BJ (cell line): ENCODE results near the gene TPPP2. TPM values are rescaled to one million over a fixed set of nuclear protein-coding genes. Genes with fewer than 3 reads are reported as not detected.

Source experiments
- CTCF ChIA-PET: fragments of 350-600 bp; formaldehyde crosslinking; extraction: SDS; loops from one replicate; lab custom pipeline; 2021; ENCODE audit warnings: antibody characterized with exemption, inconsistent platforms; lab: Yijun Ruan, JAX
- POLR2A ChIA-PET: fragments of 300-600 bp; sonication (Branson Sonifier 250); formaldehyde crosslinking; extraction: SDS; loops from one replicate; lab custom pipeline; 2021; ENCODE audit warnings: antibody characterized with exemption; lab: Charles Lee
- DNase-seq: peaks from one replicate; pipeline ENCODE4 v3.0.0-alpha.2; 2011; ENCODE audit warnings: low read depth
- H3K27me3 ChIP-seq: 2 replicates; pipeline ENCODE4 v1.6.0; 2011; ENCODE audit warnings: low read length; ENCODE audit not compliant: control insufficient read depth, insufficient read depth
- H3K36me3 ChIP-seq: 2 replicates; pipeline ENCODE4 v1.5.1; 2011; ENCODE audit warnings: low read length; ENCODE audit not compliant: control insufficient read depth, insufficient read depth
- H3K4me3 ChIP-seq: 2 replicates; pipeline ENCODE4 v1.5.1; 2011; ENCODE audit warnings: low read depth, mild to moderate bottlenecking, control low read depth, low read length
- polyA plus RNA-seq: library from polyadenylated mRNA; depleted of rRNA; stranded (reverse); fragments of >200 nt; gene quantifications from 2 replicates; pipeline ENCODE4 v1.2.3, GENCODE V29; 2011
- TF ChIP-seq, protein P1 (sequence below): IDR thresholded peaks from 2 replicates; pipeline ENCODE4 v1.5.1; 2011; ENCODE audit warnings: low read depth, mild to moderate bottlenecking, control low read depth, inconsistent platforms, low read length, moderate library complexity; ENCODE audit not compliant: insufficient read depth

Gene TPPP2
- polyA plus RNA-seq, 1 experiment, result not detected

DNA sequence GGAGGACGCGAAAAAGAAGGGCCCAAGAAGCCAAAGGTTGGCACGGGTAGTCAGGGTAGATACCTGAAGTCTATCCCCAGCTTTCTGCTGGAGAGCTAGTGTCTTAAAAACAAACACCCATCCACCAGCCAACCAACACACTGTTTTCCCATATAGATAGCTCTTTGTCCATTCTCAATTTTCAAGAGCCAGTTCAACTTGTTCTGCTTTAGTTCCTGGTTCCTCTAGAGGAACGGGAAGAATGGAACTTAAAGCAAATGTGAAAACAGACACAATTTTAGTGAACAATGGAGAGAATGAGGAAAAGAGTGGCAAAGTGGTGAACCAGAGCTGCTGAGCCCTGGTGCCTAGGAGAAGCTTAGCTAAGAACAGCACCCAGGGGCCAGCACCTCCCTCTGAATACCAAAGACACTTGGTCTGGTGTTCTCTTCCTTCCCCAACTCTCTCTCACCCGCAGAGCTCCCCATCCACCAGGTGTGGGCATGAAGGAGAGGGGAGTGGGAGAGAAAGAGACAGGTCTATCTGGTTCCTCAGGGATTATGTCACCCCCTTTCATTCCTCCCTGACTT lies 9.0 kb upstream of the TPPP2 start:
- CTCF ChIA-PET, result interaction anchor here (0.6 to 15.6 kb wide), 6 partner anchors 15 to 85 kb away, joined by 3 to 233 read pairs (median 104); partner anchors contain the start of genes RNASE7, SLC39A2, TMEM253 and ZNF219
- POLR2A ChIA-PET, result no interaction called here
- peaks cover 37% of the 10 kb centered on the region for H3K27me3 ChIP-seq
- no peak overlapping the region for H3K4me3 ChIP-seq
- TF ChIP-seq, protein P1, sequence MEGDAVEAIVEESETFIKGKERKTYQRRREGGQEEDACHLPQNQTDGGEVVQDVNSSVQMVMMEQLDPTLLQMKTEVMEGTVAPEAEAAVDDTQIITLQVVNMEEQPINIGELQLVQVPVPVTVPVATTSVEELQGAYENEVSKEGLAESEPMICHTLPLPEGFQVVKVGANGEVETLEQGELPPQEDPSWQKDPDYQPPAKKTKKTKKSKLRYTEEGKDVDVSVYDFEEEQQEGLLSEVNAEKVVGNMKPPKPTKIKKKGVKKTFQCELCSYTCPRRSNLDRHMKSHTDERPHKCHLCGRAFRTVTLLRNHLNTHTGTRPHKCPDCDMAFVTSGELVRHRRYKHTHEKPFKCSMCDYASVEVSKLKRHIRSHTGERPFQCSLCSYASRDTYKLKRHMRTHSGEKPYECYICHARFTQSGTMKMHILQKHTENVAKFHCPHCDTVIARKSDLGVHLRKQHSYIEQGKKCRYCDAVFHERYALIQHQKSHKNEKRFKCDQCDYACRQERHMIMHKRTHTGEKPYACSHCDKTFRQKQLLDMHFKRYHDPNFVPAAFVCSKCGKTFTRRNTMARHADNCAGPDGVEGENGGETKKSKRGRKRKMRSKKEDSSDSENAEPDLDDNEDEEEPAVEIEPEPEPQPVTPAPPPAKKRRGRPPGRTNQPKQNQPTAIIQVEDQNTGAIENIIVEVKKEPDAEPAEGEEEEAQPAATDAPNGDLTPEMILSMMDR, result no peak
- no peak for DNase-seq
- no peaks in the 10 kb centered on the region for H3K36me3 ChIP-seq

DNA sequence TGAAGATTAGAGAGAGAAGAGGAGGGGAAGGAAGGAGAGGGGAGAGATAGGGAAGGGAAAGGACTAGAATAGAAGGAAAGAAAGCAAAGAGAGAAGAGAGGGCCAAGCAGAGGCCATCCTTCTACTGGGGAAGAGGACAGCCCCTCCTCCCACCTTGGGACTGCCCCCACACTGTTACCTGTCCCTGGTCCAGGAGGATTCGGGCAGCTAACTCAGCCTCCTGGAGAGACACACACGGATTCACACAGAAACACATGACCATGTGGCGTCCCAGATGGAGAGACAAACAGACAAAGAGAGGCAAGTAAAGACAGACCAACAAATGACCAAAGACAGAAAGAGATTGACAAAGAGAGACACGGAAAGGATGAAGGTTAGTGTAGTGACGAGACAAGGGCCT lies 7.3 kb upstream of the TPPP2 start:
- TF ChIP-seq, protein P1, result no peak
- peaks cover 42% of the 10 kb centered on the region for H3K27me3 ChIP-seq
- H3K4me3 ChIP-seq, result no peak overlapping the region
- POLR2A ChIA-PET, result no interaction called here
- CTCF ChIA-PET, result interaction anchor here (1.1 to 15.6 kb wide), 5 partner anchors 8 to 84 kb away, joined by 3 to 233 read pairs (median 14); partner anchors contain the start of genes ARHGEF40 and TMEM253
- H3K36me3 ChIP-seq, result no peaks in the 10 kb centered on the region
- no peak for DNase-seq

DNA sequence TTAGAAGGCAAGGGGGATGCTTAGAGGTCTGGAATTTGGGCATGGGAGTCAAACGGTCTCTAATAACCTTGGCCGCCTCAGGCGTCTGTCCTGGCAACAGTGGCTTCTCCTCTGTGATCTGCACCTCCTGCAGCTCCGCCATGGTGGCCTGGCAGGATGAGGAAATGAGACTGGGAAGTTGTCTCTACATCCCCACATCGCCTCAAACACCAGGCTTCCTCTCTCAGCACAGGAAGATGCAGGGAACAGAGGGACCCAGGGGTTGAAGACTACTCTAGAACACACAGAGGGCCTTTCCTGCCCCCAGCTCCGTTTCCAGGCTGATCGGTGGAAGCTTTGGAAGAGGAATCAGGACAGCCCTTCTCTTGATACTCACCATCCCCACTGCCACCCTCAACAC lies 6.8 kb upstream of the TPPP2 start:
- no peak for DNase-seq
- ChIA-PET POLR2A (no interaction called here), CTCF (interaction anchor here (1.1 to 15.6 kb wide), 5 partner anchors 8 to 83 kb away, joined by 3 to 233 read pairs (median 14); partner anchors contain the start of genes ARHGEF40 and TMEM253)
- Histone ChIP-seq H3K36me3 (no peaks in the 10 kb centered on the region), H3K4me3 (no peak overlapping the region), H3K27me3 (peaks cover 42% of the 10 kb centered on the region)
- TF ChIP-seq, protein P1, result no peak

DNA sequence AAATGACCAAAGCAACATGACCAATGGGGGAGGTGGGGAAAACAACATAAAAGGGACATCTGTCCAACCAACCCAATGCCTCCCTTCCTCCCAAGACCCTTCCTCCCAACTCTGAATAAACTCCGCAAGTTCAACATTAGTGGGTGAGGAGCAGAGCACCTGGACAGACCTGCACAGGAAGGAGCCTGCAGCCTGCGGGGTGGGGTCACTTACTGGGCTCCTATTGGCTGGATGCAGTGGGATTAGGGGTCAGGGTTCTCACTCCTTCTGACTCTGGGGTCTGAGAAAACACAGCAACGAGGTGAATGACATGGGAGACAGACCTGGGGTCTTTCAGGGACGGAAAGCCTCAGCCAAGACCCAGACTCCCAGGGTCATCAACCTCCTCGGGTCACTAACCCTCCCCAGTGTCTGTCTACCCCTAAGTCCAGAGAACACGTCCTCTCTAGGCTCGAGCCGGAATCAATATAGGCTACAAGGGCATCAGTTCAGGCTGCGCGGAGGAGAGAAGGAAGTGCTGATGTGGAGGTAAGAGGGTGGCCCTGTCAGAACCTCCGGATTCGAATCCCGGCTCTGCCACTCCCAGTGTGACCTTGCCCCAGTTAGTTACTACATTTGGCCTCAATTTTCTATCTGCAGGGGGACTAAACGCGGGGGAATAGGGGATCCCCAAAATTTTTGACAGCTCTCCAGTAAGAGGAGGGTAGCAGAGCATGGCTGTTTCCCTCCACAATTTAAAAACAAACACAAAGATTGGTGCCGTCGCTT lies 6.0 kb upstream of the TPPP2 start:
- Histone ChIP-seq H3K4me3 (no peak overlapping the region; the same call in 1 of the 2 replicates), H3K27me3 (peaks cover 42% of the 10 kb centered on the region), H3K36me3 (no peaks in the 10 kb centered on the region)
- ChIA-PET CTCF (interaction anchor here (1.1 to 15.6 kb wide), 4 partner anchors 9 to 82 kb away, joined by 4 to 233 read pairs (median 15); partner anchors contain the start of genes ARHGEF40 and TMEM253), POLR2A (no interaction called here)
- TF ChIP-seq, protein P1, result no peak
- DNase-seq, result no peak
